Cardiac septum (tissue), 1 donor: ENCODE data around the gene TECTB. TPM values are rescaled to one million over a fixed set of nuclear protein-coding genes. Genes with fewer than 3 reads are reported as not detected.

Experiments
- DNase-seq: peaks from one replicate; pipeline ENCODE4 v3.0.0-alpha.2; 2020; ENCODE audit warnings: low spot score
- intact Hi-C: fragments of 100-400 bp; cut with DNase I; formaldehyde crosslinking; loops from one replicate; pipeline ENCODE4 v1.14.0; 2022
- total RNA-seq: library from RNA; stranded (reverse); fragmentation: NEBNext Ultra II Directional; extraction: Animal tissue kit (Norgen Biotek cat#: 25700); gene quantifications from one replicate; pipeline ENCODE4 v1.2.1, GENCODE V29; 2021
- donor health status: DM: no; HTN: no; CAD: no.

TECTB gene
- total RNA-seq, 1 donor from 2014 or later, result not detected

DNA sequence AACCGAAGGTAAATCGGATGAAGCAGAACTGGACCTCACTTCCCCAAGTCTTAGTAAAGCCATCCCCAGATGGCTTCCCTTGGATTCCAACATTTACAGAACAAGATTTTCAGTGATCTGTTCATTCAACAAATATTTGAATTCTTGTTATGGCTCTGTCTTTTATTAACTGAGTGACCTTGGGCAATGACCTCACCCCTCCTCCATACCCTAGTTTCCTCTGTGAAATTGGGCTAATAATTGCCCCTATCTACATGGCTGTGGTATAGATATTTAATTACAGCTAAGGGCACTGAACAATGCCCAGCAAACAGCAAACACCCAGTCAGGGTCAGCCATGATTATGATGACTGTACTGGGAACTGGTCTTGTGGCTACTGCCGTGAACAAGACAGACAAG is 19.1 kb downstream of the TECTB start:
- no peak for DNase-seq
- intact Hi-C loops, result no loop called here

- intact Hi-C loops, result no loop called here
- DNase-seq, result no peak
Observed at GRCh38 chr10:112303528-112303927, 20.3 kb downstream of the TECTB start.

GRCh38 chr10:112304267-112304859 is 21.2 kb downstream of the TECTB start:
- intact Hi-C loops, result no loop called here
- DNase-seq, result no peak

DNA sequence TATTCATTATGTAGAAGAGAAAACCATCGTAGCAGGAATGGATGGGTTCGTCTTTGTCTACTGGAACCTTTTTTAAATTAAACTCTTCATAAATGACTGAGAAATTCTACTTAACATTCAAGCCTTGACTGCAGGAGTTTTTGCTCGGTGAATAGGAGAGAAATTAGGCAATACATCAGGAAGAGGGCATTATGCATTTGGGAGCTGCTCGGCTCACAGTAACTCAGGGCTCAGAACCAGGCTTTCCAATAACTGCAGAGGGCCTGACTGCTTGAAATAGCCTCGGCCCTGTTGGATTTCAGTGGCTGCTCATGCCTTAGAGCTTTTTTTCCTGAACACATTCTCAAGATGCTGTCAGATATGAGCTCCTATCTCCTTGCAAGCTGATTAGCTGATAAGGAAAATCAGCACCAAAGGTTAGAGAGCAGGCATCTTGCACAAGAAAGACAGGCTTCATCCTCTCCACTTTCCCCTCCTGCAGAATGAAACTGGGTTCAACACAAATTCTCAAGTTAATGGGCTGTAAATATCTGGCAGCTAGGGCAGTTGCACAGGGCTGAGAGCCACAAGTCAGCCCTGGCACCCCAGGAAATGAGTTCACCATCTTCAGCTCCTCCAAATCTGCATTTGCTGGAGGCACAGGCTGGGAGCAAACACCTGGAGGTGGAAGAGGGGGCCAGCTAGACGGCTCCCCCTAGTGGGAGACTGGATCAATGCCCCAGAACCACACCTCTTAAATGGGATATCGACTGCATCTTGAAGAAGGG is 24.3 kb downstream of the TECTB start:
- no peak for DNase-seq
- intact Hi-C loops, result no loop called here

GRCh38 chr10:112308125-112308502 is 24.9 kb downstream of the TECTB start:
- no peak for DNase-seq
- intact Hi-C loops, result no loop called here

DNA sequence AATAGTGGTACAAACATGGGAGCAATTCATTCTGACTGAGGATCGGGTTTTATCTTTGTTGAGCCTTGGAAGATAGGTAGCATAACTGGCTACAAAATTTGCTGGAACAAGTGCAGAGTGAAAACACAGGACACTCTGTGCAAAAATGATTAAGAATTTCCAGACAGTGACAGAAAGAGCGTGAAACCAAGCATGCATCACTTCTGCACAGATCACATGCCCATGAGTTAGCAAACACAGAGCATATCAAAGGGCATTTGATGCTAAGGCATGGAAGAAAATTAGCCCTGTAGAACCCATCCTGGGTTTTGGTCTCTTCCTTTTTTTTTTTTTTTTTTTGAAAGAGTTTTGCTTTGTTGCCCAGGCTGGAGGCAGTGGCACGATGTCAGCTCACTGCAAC is 28.3 kb downstream of the TECTB start:
- no peak for DNase-seq
- intact Hi-C loops, result loop anchor here (10.0 kb wide), 2 partner anchors 123 to 557 kb away; no protein-coding TSS in a partner anchor

GRCh38 chr10:112313234-112313633 is 30.0 kb downstream of the TECTB start:
- no peak for DNase-seq
- intact Hi-C loops, result loop anchor here (10.0 kb wide), 2 partner anchors 122 to 558 kb away; no protein-coding TSS in a partner anchor

DNA sequence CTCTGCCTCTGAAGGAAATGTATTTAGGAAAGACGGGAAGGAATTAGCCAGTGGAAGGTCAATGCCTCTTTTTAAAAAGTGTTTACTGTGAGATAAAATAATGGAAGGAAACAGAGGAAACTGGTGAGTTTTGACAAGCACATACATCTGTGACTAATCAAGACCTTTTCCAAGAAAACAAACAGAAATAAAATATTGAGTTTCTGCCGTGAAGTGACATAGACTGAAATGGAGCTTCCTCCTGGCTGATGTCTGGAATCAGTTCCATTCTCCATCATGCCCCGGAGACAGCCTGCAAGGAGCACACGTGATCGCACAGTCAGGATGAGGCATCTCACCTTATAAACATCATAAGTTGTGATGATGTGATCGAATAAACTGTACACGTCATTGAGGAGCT is 30.7 kb downstream of the TECTB start:
- DNase-seq, result no peak
- intact Hi-C loops, result loop anchor here (10.0 kb wide), 2 partner anchors 121 to 559 kb away; no protein-coding TSS in a partner anchor

GRCh38 chr10:112314822-112315474 is 31.7 kb downstream of the TECTB start:
- DNase-seq, result peak; percentile 82
- intact Hi-C loops, result loop anchor here (5.0 to 10.0 kb wide), 3 partner anchors 120 to 560 kb away; no protein-coding TSS in a partner anchor

DNA sequence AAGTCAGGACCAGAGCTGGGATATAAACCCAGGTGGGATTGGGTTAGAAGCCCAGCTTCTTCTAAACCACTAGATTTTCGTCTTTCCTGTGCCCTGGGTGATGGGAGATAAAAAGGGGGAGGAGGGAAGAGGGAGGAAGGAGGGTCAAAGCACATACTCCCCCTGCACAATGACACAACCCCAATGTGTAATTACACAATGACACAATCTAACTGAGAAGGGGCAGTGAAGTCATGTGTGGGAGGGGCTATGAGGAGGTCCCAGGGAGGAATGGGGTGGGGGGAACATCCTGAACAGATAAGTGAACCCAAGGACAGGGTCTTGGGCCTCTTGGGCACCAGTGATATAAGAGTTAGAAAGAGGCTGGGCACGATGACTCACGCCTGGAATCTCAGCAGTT is 44.5 kb downstream of the TECTB start:
- no peak for DNase-seq
- intact Hi-C loops, result no loop called here

- intact Hi-C loops, result no loop called here
- no peak for DNase-seq
Observed at GRCh38 chr10:112330162-112330561, 47.0 kb downstream of the TECTB start.

DNA sequence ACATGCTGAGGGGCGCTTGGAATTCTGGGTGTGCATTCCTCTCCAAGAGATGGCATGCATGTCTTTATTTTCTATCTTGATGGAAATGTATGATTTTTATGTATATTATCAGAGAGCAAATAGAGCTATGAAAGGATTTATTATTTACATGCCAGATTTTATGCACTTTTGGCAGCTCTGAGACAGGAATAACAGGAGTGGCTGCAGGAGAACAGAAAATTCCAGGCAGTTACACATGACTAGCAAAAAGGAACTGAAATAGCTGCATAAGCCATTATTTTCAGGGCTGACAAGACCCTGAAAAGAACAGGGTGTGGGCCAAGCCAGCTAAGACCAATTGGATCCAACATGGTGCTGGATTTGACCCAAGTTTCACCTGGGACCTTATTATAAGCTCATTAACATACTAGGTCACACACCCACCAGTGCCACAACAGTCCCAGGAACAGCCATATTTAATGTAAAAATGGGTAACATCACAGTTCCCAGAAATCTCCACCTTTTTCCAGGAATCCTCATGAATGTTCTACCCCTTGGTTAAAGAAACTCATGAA is 47.5 kb downstream of the TECTB start:
- no peak for DNase-seq
- intact Hi-C loops, result no loop called here

- no peak for DNase-seq
Observed at GRCh38 chr10:112332022-112332421, 48.8 kb downstream of the TECTB start.

DNA sequence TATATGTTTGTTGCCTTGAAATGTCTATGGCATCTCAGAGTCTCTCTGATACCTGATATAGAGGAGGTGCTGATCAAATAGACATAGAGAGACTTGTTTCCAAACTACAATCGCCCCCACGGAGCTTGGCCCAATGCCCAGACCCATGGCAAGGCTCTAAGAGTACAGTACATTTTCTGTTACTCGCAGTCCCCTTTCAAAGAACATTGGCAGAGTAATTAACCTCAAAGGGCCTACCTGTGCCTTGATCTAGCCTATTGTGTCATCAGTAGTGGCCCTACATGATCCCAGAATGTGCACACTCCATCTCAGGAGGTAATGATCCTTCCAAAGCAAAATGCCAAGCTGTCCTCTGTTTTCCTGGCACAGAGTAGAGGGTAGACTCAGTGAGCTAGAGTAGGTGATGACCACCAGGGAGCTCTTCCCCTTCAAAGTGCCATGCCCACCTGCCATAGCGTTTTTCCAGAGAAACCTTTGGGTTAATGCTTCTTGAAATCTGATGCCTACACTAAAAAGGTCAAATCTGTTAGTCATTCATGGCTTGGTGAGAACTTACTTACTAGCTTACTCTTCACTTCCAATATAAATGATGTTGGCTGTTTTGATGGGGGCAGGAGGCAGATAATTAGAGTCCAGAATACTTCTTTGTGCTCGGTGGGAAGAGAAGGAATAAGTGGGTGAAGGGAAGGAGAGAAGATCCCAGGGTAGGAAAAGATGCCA is 49.5 kb downstream of the TECTB start:
- no peak for DNase-seq
- intact Hi-C loops, result no loop called here

More at GRCh38 chr10:112332022-112332421, 48.8 kb downstream of the TECTB start:
- intact Hi-C loops, result no loop called here

- no peak for DNase-seq
- intact Hi-C loops, result no loop called here
Observed at GRCh38 chr10:112333452-112333851, 50.3 kb downstream of the TECTB start.

- DNase-seq, result no peak
- intact Hi-C loops, result no loop called here
Observed at GRCh38 chr10:112335111-112335867, 52.1 kb downstream of the TECTB start.

DNA sequence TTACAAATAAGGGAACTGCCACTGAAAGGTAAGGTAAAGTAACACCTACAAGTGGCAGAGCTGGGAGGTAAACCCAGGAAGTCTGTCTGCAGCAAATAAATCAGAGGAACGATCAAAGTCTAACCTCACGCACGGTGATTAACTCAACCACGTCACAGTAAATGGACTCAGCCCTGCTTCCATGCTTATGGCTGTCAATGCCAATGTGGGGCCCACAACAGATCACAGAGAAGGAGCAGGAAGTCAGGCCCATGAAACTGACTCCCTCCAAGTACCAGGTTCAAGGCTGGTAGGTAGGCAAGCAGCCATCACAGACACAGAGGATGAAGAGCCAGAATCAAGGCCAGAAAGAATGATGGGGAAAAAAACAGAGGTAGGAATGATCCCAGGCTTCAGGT is 52.7 kb downstream of the TECTB start:
- no peak for DNase-seq
- intact Hi-C loops, result no loop called here

- intact Hi-C loops, result no loop called here
- DNase-seq, result no peak
Observed at GRCh38 chr10:112336556-112337201, 53.5 kb downstream of the TECTB start.

DNA sequence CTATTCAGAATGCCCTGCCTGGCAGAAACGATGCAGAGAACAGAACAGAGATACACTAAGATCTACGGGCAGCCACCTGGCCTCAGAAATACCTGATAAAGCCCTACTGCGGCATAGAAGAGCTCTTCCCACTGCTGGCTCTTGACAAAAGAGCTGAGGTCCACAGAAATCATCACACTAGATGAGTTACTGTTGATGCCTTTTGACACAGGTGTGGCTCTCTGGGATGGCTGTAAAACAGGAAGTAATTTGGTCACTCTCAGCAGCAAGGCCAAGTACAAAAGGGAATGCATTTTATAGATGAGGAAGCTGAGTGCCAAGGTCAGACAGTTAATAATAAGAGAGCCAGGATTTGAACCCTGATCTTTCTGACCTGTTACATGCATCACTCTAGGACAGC is 55.8 kb downstream of the TECTB start:
- DNase-seq, result no peak
- intact Hi-C loops, result no loop called here
